ENCODE results near the gene KNCN.

KNCN gene

GRCh38 chr1:46533179-46533864 lies 18.1 kb downstream of the KNCN start:
- TF ChIP-seq ELF4 (IDR thresholded peaks at IDR 0.05) (no peak), TARDBP (IDR thresholded peaks at IDR 0.05) (no peak), ZNF384 (IDR thresholded peaks at IDR 0.05) (no peak)
- ChIA-PET POLR2A (no interaction called here), CTCF (interaction anchor here (0.7 to 1.6 kb wide), 4 partner anchors 13 to 86 kb away, joined by 3 to 6 read pairs (median 4); no protein-coding TSS in a partner anchor)
- DNase-seq (ENCODE audit: extremely low spot score), result no peak

- CTCF ChIA-PET, result interaction anchor here (0.7 to 1.4 kb wide), 3 partner anchors 14 to 86 kb away, joined by 3 to 6 read pairs (median 4); no protein-coding TSS in a partner anchor
- POLR2A ChIA-PET, result no interaction called here
- TF ChIP-seq FOXM1 (IDR thresholded peaks at IDR 0.05; ENCODE audit: borderline replicate concordance) (no peak), FOXA1 (IDR thresholded peaks at IDR 0.05) (no peak), LEF1 (IDR thresholded peaks at IDR 0.05; ENCODE audit: borderline replicate concordance) (no peak), CTBP1 (IDR thresholded peaks at IDR 0.05; ENCODE audit: borderline replicate concordance) (no peak), L3MBTL2 (conservative IDR thresholded peaks at IDR 0.05) (no peak), SP1 (IDR thresholded peaks at IDR 0.05) (no peak), BHLHE40 (IDR thresholded peaks at IDR 0.05; ENCODE audit: borderline replicate concordance) (no peak), ELF4 (IDR thresholded peaks at IDR 0.05) (no peak), NFRKB (IDR thresholded peaks at IDR 0.05) (no peak), ARNT (IDR thresholded peaks at IDR 0.05) (no peak), HDGF (IDR thresholded peaks at IDR 0.05; ENCODE audit: borderline replicate concordance) (no peak), FOXK2 (IDR thresholded peaks at IDR 0.05) (no peak), ZNF384 (IDR thresholded peaks at IDR 0.05) (no peak), TARDBP (IDR thresholded peaks at IDR 0.05) (no peak), SUZ12 (IDR thresholded peaks at IDR 0.05) (no peak)
- TF ChIP-seq, protein P1, sequence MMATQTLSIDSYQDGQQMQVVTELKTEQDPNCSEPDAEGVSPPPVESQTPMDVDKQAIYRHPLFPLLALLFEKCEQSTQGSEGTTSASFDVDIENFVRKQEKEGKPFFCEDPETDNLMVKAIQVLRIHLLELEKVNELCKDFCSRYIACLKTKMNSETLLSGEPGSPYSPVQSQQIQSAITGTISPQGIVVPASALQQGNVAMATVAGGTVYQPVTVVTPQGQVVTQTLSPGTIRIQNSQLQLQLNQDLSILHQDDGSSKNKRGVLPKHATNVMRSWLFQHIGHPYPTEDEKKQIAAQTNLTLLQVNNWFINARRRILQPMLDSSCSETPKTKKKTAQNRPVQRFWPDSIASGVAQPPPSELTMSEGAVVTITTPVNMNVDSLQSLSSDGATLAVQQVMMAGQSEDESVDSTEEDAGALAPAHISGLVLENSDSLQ (IDR thresholded peaks at IDR 0.05), result no peak
- no peak for DNase-seq (ENCODE audit: extremely low spot score)
These were observed 18.8 kb downstream of the KNCN start for GRCh38 chr1:46532498-46533178.

GRCh38 chr1:46532095-46532494 lies 19.4 kb downstream of the KNCN start:
- TF ChIP-seq ARNT (IDR thresholded peaks at IDR 0.05) (no peak), HDGF (IDR thresholded peaks at IDR 0.05; ENCODE audit: borderline replicate concordance) (no peak), TARDBP (IDR thresholded peaks at IDR 0.05) (no peak), NFRKB (IDR thresholded peaks at IDR 0.05) (no peak), FOXA1 (IDR thresholded peaks at IDR 0.05) (no peak), FOXK2 (IDR thresholded peaks at IDR 0.05) (no peak), SP1 (IDR thresholded peaks at IDR 0.05) (no peak), LEF1 (IDR thresholded peaks at IDR 0.05; ENCODE audit: borderline replicate concordance) (no peak), ZNF384 (IDR thresholded peaks at IDR 0.05) (no peak), FOXM1 (IDR thresholded peaks at IDR 0.05; ENCODE audit: borderline replicate concordance) (no peak), BHLHE40 (IDR thresholded peaks at IDR 0.05; ENCODE audit: borderline replicate concordance) (no peak), ELF4 (IDR thresholded peaks at IDR 0.05) (no peak), SUZ12 (IDR thresholded peaks at IDR 0.05) (no peak), CTBP1 (IDR thresholded peaks at IDR 0.05; ENCODE audit: borderline replicate concordance) (no peak), L3MBTL2 (conservative IDR thresholded peaks at IDR 0.05) (no peak)
- TF ChIP-seq, protein P1 (IDR thresholded peaks at IDR 0.05), result no peak
- no peak for DNase-seq (ENCODE audit: extremely low spot score)
- POLR2A ChIA-PET, result no interaction called here
- CTCF ChIA-PET, result no interaction called here

- DNase-seq (ENCODE audit: extremely low spot score), result no peak
- ChIA-PET CTCF (interaction anchor here (2.5 to 6.1 kb wide), 2 partner anchors 9 to 54 kb away, joined by 8 to 40 read pairs; no protein-coding TSS in a partner anchor), POLR2A (no interaction called here)
- TF ChIP-seq SUZ12 (IDR thresholded peaks at IDR 0.05) (no peak), HDGF (IDR thresholded peaks at IDR 0.05; ENCODE audit: borderline replicate concordance) (no peak), SP1 (IDR thresholded peaks at IDR 0.05) (no peak), FOXA1 (IDR thresholded peaks at IDR 0.05) (no peak), ZNF384 (IDR thresholded peaks at IDR 0.05) (no peak)
- TF ChIP-seq, protein P1 (IDR thresholded peaks at IDR 0.05), result no peak
These were observed 20.5 kb downstream of the KNCN start for GRCh38 chr1:46530791-46531409.

DNA sequence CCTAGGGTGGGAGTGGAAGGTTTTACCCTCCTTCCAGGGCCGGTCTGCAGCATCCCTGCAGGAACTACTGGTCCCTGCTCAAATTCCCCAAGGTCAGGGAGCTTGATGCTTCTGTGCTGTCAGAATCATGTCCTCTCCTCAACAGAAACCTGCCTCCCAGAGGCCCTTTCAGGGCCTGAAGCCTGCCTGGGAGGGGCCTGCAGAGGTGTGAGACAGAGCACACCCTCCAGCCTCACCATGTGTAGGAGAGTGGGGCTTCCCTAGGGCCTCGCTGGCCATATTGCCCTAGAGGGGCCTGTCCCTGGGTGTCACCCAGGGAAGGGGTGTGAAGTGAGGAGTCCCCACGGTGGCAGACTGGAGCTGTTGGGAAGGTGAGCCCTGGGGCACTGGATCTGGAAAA lies 21.1 kb downstream of the KNCN start:
- POLR2A ChIA-PET, result no interaction called here
- TF ChIP-seq HDGF (IDR thresholded peaks at IDR 0.05; ENCODE audit: borderline replicate concordance) (no peak), ELF4 (IDR thresholded peaks at IDR 0.05) (no peak), FOXA1 (IDR thresholded peaks at IDR 0.05) (no peak), CTBP1 (IDR thresholded peaks at IDR 0.05; ENCODE audit: borderline replicate concordance) (no peak), FOXK2 (IDR thresholded peaks at IDR 0.05) (no peak), LEF1 (IDR thresholded peaks at IDR 0.05; ENCODE audit: borderline replicate concordance) (no peak), NFRKB (IDR thresholded peaks at IDR 0.05) (no peak), SP1 (IDR thresholded peaks at IDR 0.05) (no peak), ZNF384 (IDR thresholded peaks at IDR 0.05) (no peak), SUZ12 (IDR thresholded peaks at IDR 0.05) (no peak), TARDBP (IDR thresholded peaks at IDR 0.05) (no peak), BHLHE40 (IDR thresholded peaks at IDR 0.05; ENCODE audit: borderline replicate concordance) (no peak), FOXM1 (IDR thresholded peaks at IDR 0.05; ENCODE audit: borderline replicate concordance) (no peak), ARNT (IDR thresholded peaks at IDR 0.05) (no peak), L3MBTL2 (conservative IDR thresholded peaks at IDR 0.05) (no peak)
- TF ChIP-seq, protein P1 (IDR thresholded peaks at IDR 0.05), result no peak
- CTCF ChIA-PET, result interaction anchor here (2.5 to 6.1 kb wide), 3 partner anchors 10 to 85 kb away, joined by 8 to 82 read pairs (median 40); no protein-coding TSS in a partner anchor
- no peak for DNase-seq (ENCODE audit: extremely low spot score)

Data from HEK293T (cell line).